ENCODE results near the gene GSE1.

GRCh38 chr16:85662976-85663830 lies 50.1 kb downstream of the GSE1 start:
- TF ChIP-seq, protein P1, sequence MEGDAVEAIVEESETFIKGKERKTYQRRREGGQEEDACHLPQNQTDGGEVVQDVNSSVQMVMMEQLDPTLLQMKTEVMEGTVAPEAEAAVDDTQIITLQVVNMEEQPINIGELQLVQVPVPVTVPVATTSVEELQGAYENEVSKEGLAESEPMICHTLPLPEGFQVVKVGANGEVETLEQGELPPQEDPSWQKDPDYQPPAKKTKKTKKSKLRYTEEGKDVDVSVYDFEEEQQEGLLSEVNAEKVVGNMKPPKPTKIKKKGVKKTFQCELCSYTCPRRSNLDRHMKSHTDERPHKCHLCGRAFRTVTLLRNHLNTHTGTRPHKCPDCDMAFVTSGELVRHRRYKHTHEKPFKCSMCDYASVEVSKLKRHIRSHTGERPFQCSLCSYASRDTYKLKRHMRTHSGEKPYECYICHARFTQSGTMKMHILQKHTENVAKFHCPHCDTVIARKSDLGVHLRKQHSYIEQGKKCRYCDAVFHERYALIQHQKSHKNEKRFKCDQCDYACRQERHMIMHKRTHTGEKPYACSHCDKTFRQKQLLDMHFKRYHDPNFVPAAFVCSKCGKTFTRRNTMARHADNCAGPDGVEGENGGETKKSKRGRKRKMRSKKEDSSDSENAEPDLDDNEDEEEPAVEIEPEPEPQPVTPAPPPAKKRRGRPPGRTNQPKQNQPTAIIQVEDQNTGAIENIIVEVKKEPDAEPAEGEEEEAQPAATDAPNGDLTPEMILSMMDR (IDR thresholded peaks at IDR 0.05 in 4 of 5, conservative IDR thresholded peaks at IDR 0.05 in 1 of 5) = no peak
- no peak for TF ChIP-seq POLR2A (IDR thresholded peaks at IDR 0.05)

Measured in gastrocnemius medialis (tissue), 4 donors.